NB4 (cell line): ENCODE measurements around the gene MAP4K2.

Experiments
- DNase-seq: peaks from one replicate; pipeline ENCODE4 v3.0.0; 2010; ENCODE audit warnings: low read depth
- H3K4me3 ChIP-seq: one replicate; pipeline ENCODE4 v1.5.1; 2011; ENCODE audit warnings: mild to moderate bottlenecking, low read depth, low read length, moderate library complexity
- CTCF ChIP-seq: IDR thresholded peaks from one replicate; pipeline ENCODE4 v1.5.1; 2012; ENCODE audit warnings: low read depth, low read length
- MAX ChIP-seq: IDR thresholded peaks from 2 replicates; pipeline ENCODE4 v1.6.1; 2011; ENCODE audit warnings: low read depth, low read length
- MYC ChIP-seq: IDR thresholded peaks from 2 replicates; pipeline ENCODE4 v1.6.1; 2011; ENCODE audit warnings: low read depth, low read length
- POLR2A ChIP-seq: IDR thresholded peaks from 2 replicates; pipeline ENCODE4 v1.6.1; 2011; ENCODE audit warnings: mild to moderate bottlenecking; ENCODE audit not compliant: insufficient read length; ENCODE audit errors: extremely low read depth

Gene MAP4K2

GRCh38 chr11:64759722-64760719 is 43.0 kb downstream of the MAP4K2 start, which contains the start of gene PYGM:
TSS of gene PYGM (minus strand) at chr11:64759974. CDS start at chr11:64759898, 76 bp downstream.
- DNase-seq: peak; percentile 73
- no peak within 1 kb of the TSS for H3K4me3 ChIP-seq
- TF ChIP-seq MAX (peak; percentile 40; the same call in 1 of the 2 replicates), MYC (peak; percentile 67), CTCF (no peak), POLR2A (no peak)

GRCh38 chr11:64759131-64759721 is 43.8 kb downstream of the MAP4K2 start:
- H3K4me3 ChIP-seq: no peak overlapping the region
- TF ChIP-seq POLR2A (no peak), CTCF (no peak), MYC (no peak), MAX (no peak)
- no peak for DNase-seq

GRCh38 chr11:64758330-64759079 is 44.5 kb downstream of the MAP4K2 start:
- TF ChIP-seq CTCF: no peak
- TF ChIP-seq MYC: no peak
- TF ChIP-seq MAX: no peak
- TF ChIP-seq POLR2A: no peak
- no peak for DNase-seq
- H3K4me3 ChIP-seq: no peak overlapping the region

- no peak overlapping the region for H3K4me3 ChIP-seq
- no peak for DNase-seq
- TF ChIP-seq MYC (no peak), POLR2A (no peak), MAX (no peak), CTCF (no peak)
These were observed 45.3 kb downstream of the MAP4K2 start for GRCh38 chr11:64757549-64758329.
